SK-N-SH (cell line): ENCODE measurements around the gene RASSF4. TPM values are rescaled to one million over a fixed set of nuclear protein-coding genes. Genes with fewer than 3 reads are reported as not detected.

Experiments used
- CTCF ChIA-PET: fragments of 300-600, 350-600 bp; formaldehyde crosslinking; extraction: SDS; loops from one replicate; lab custom pipeline; 2021; lab: Yijun Ruan, JAX
- POLR2A ChIA-PET: fragments of 350-600 bp; sonication (Branson Sonifier 250); formaldehyde crosslinking; extraction: SDS; loops from one replicate; lab custom pipeline; 2020; ENCODE audit warnings: antibody characterized with exemption, inconsistent platforms; lab: Yijun Ruan, JAX
- DNase-seq: peaks from one replicate; pipeline ENCODE4 v3.0.0; 2012
- H2AFZ ChIP-seq: fragments of 200-600 bp; sonication (generic); 2 replicates; pipeline ENCODE4 v1.8.1; 2016; ENCODE audit warnings: antibody characterized with exemption, mild to moderate bottlenecking, low read depth
- H3F3A ChIP-seq: fragments of 200-600 bp; sonication (generic); replicated peaks from 2 replicates; pipeline ENCODE3; 2016; ENCODE audit warnings: antibody characterized with exemption, mild to moderate bottlenecking; ENCODE audit not compliant: insufficient read depth
- H3K27ac ChIP-seq, 2 experiments: fragments of 200-500 bp in 1 of 2; fragments of 200-600 bp in 1 of 2; sonication (Bioruptor generic) in 1 of 2; sonication (generic), shearing (Covaris generic) in 1 of 2; 2 replicates each; pipeline versions ENCODE4 v1.5.1 to v1.6.1; 2014 to 2016; ENCODE audit warnings: low read depth in 2 of 2, inconsistent platforms in 1 of 2, low read length in 1 of 2, mild to moderate bottlenecking in 1 of 2, mixed read lengths in 1 of 2
- H3K27me3 ChIP-seq: fragments of 200-600 bp; sonication (generic), shearing (Covaris generic); 2 replicates; pipeline ENCODE4 v1.6.1; 2016; ENCODE audit warnings: mixed run types; ENCODE audit not compliant: insufficient read depth
- H3K36me3 ChIP-seq, 2 experiments: fragments of 200-500 bp in 1 of 2; fragments of 200-600 bp in 1 of 2; sonication (Bioruptor generic) in 1 of 2; sonication (generic) in 1 of 2; replicated peaks in 1 of 2; 2 replicates each; pipeline versions ENCODE3 to v1.5.1; 2014 to 2016; ENCODE audit warnings: low read length in 1 of 2, mild to moderate bottlenecking in 1 of 2; ENCODE audit not compliant: insufficient read depth in 2 of 2, control insufficient read depth in 1 of 2
- H3K4me1 ChIP-seq, 2 experiments: fragments of 200-500 bp in 1 of 2; fragments of 200-600 bp in 1 of 2; sonication (Bioruptor generic) in 1 of 2; sonication (generic), shearing (Covaris generic) in 1 of 2; 2 replicates each; pipeline versions ENCODE4 v1.5.1 to v1.6.1; 2014 to 2016; ENCODE audit warnings: low read depth in 1 of 2, low read length in 1 of 2, mixed run types in 1 of 2; ENCODE audit not compliant: insufficient read depth in 2 of 2, control insufficient read depth in 1 of 2
- H3K4me2 ChIP-seq: fragments of 200-600 bp; sonication (generic), shearing (Covaris generic); 2 replicates; pipeline ENCODE4 v1.6.1; 2017; ENCODE audit warnings: mixed run types
- H3K4me3 ChIP-seq, 2 experiments: fragments of 200-500 bp in 1 of 2; fragments of 200-600 bp in 1 of 2; sonication (Bioruptor generic) in 1 of 2; sonication (generic), shearing (Covaris generic) in 1 of 2; 2 replicates each; pipeline versions ENCODE4 v1.5.1 to v1.8.1; 2014 to 2016; ENCODE audit warnings: low read depth in 2 of 2, inconsistent platforms in 1 of 2, low read length in 1 of 2, mild to moderate bottlenecking in 1 of 2, mixed read lengths in 1 of 2, moderate library complexity in 1 of 2
- H3K79me2 ChIP-seq: fragments of 200-600 bp; sonication (generic); 2 replicates; pipeline ENCODE4 v1.8.1; 2017; ENCODE audit warnings: mild to moderate bottlenecking; ENCODE audit not compliant: insufficient read depth
- H3K9ac ChIP-seq: fragments of 200-600 bp; sonication (generic); 2 replicates; pipeline ENCODE4 v1.6.1; 2017; ENCODE audit warnings: mixed run types
- H3K9me2 ChIP-seq: fragments of 200-600 bp; sonication (generic); 2 replicates; pipeline ENCODE4 v1.6.1; 2017; ENCODE audit warnings: mixed run types
- H3K9me3 ChIP-seq: fragments of 200-600 bp; sonication (generic); 2 replicates; pipeline ENCODE4 v1.6.1; 2017; ENCODE audit warnings: mixed run types, mild to moderate bottlenecking, moderate library complexity
- H4K20me1 ChIP-seq: fragments of 200-600 bp; sonication (generic); 2 replicates; pipeline ENCODE4 v1.6.1; 2017; ENCODE audit warnings: mild to moderate bottlenecking, mixed run types; ENCODE audit not compliant: insufficient read depth
- EZH2phosphoT487 ChIP-seq: fragments of 200-600 bp; sonication (generic); IDR thresholded peaks from 2 replicates; pipeline ENCODE4 v1.6.1; 2017; ENCODE audit warnings: low read depth, mixed run types, mild to moderate bottlenecking, antibody characterized with exemption, moderate library complexity, borderline replicate concordance
- FOSL2 ChIP-seq: IDR thresholded peaks from 2 replicates; pipeline ENCODE4 v1.4.0; 2012; ENCODE audit warnings: low read depth, mild to moderate bottlenecking, moderate library complexity, borderline replicate concordance
- JUND ChIP-seq: IDR thresholded peaks from 2 replicates; pipeline ENCODE4 v1.4.0; 2012
- MEF2A ChIP-seq: IDR thresholded peaks from 2 replicates; pipeline ENCODE4 v1.4.0; 2012; ENCODE audit warnings: low read depth, borderline replicate concordance
- MXI1 ChIP-seq: IDR thresholded peaks from 2 replicates; pipeline ENCODE4 v1.6.1; 2012; ENCODE audit warnings: mild to moderate bottlenecking, low read depth, low read length, improper control_type of control experiment
- NFIC ChIP-seq: IDR thresholded peaks from 2 replicates; pipeline ENCODE4 v1.4.0; 2012; ENCODE audit warnings: borderline replicate concordance
- RAD21 ChIP-seq: IDR thresholded peaks from 2 replicates; pipeline ENCODE4 v1.6.1; 2012; ENCODE audit warnings: mild to moderate bottlenecking, low read length
- RCOR1 ChIP-seq: fragments of 150-350 bp; IDR thresholded peaks from 2 replicates; pipeline ENCODE4 v1.6.1; 2017; ENCODE audit warnings: antibody characterized with exemption, low read length
- WGBS: methylation state at CpG from one replicate; pipeline ENCODE4 v1.1.6; 2017; ENCODE audit warnings: low lambda C conversion rate; 5-methylcytosine and 5-hydroxymethylcytosine counted together
- polyA plus RNA-seq, 3 experiments: library from polyadenylated mRNA; depleted of rRNA; stranded (reverse); fragments of >200 nt; gene quantifications; 2 replicates each; pipeline ENCODE4 v1.2.3, GENCODE V29; 2012
- TF ChIP-seq, protein P1 (sequence below): fragments of 150-350 bp; IDR thresholded peaks from 2 replicates; pipeline ENCODE4 v1.6.1; 2017; ENCODE audit warnings: antibody characterized with exemption, low read length, low read depth, borderline replicate concordance
- TF ChIP-seq, protein P2 (sequence below): IDR thresholded peaks from 2 replicates; pipeline ENCODE4 v1.4.0; 2012; ENCODE audit warnings: low read depth, borderline replicate concordance

The RASSF4 gene
- polyA plus RNA-seq, 1 of the 3 experiments (the other 2 are of a cell fraction): 11.0 TPM

DNA sequence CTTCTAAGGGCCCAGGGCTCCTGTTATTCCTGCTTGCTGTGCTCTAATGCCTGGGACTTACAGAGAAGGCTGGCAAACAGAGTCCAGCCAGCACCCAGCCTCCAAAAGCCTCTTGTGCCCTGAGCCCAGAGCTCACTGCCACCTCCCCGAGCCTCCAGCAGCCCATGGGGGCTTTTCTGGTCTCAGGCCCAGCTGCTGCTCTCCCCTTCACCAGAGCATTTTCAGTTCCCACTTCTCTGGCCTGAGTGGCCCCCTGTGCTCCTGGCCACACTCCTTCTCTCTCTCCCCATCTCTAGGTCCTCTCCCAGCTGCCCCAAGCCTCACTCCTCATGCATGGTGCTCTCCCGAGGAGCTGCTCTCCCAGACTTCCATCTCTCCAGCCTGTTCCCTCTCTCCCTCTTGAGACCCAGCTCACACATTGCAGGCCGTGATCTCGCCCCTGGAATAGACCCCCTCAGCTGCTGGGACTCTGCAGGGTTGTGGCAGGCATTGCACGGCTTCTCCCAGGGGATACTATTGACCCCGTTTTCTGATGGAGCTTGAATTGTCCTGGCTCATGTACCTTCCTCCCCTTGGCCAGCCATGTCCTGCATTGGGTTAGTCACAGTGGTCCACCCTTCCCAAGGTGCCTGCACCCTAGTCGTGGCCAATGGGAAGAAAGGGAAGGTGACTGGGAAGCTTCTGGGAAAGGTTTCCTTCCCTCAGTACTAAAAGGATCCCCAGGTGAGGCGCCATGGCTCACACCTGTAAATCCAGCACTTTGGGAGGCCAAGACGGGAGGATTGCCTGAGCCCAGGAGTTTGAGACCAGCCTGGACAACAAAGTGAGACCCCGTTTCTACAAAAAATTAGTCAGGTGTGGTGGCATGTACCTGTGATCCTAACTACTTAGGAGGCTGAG is 9.0 kb upstream of the RASSF4 start:
- peaks cover 4 to 6% of the 10 kb centered on the region in 2 experiments; a peak in 2 of 4 replicates for H3K4me1 ChIP-seq
- TF ChIP-seq JUND: no peak
- no peak for TF ChIP-seq MEF2A
- TF ChIP-seq EZH2phosphoT487: no peak
- H3K27ac ChIP-seq: no peak overlapping the region
- no peak overlapping the region for H3K4me3 ChIP-seq
- no peaks in the 10 kb centered on the region; the same call in 1 of the 2 replicates for H3K79me2 ChIP-seq
- H3K9me2 ChIP-seq: no peaks in the 10 kb centered on the region
- POLR2A ChIA-PET: no interaction called here
- CTCF ChIA-PET: interaction anchor here (0.8 to 6.5 kb wide), 3 partner anchors 18 to 284 kb away, joined by 3 to 44 read pairs (median 4); no protein-coding TSS in a partner anchor
- H3K4me2 ChIP-seq: no peak overlapping the region
- H3F3A ChIP-seq: no peaks in the 10 kb centered on the region
- no peak for DNase-seq
- H2AFZ ChIP-seq: no peak overlapping the region
- no peaks in the 10 kb centered on the region for H3K9me3 ChIP-seq
- no peaks in the 10 kb centered on the region for H3K27me3 ChIP-seq
- H4K20me1 ChIP-seq: no peaks in the 10 kb centered on the region
- H3K9ac ChIP-seq: no peak overlapping the region
- WGBS: 90% methylated on average over 9 of the region's 10 CpGs
- peaks cover 0 to 3% of the 10 kb centered on the region in 2 experiments for H3K36me3 ChIP-seq

DNA sequence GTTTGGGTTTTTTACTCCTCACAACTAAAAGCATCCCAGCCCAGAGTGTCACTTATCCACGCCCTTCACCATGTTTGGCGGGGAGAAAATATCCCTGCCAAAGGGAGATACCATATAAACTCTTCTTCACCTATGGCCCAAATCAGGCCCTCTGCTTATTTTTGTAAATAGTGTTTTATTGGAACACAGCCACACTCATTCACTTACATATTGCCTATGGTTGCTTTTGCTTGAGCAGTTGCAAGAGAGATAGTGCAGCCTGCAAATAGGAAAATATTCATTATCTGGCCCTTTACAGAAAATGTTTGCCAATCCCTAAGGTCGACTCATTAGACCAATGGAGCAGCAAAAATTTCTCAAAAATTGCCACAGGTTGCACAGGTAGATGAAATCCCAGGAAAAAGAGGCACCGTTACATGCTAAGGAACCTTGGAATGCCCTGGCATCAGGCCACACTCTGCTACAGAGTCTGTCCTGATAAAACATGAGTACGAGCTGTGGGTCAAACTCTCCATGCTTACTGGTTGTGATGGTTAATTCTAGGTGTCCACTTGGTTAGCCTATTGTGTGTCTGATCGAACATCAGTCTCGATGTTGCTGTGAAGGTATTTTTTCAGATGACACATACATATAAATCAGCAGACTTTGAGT is 7.9 kb upstream of the RASSF4 start:
- no peak overlapping the region for H3K9ac ChIP-seq
- peaks cover 0 to 8% of the 10 kb centered on the region in 2 experiments for H3K36me3 ChIP-seq
- H3K4me1 ChIP-seq: peaks cover 4 to 6% of the 10 kb centered on the region in 2 experiments; a peak in 2 of 4 replicates
- no peak for DNase-seq
- H4K20me1 ChIP-seq: no peaks in the 10 kb centered on the region
- ChIA-PET CTCF (interaction anchor here (0.7 to 6.5 kb wide), 3 partner anchors 19 to 283 kb away, joined by 3 to 44 read pairs (median 3); no protein-coding TSS in a partner anchor), POLR2A (no interaction called here)
- TF ChIP-seq JUND (no peak), RCOR1 (no peak), RAD21 (no peak), NFIC (no peak), FOSL2 (no peak), MXI1 (no peak)
- TF ChIP-seq, protein P1, sequence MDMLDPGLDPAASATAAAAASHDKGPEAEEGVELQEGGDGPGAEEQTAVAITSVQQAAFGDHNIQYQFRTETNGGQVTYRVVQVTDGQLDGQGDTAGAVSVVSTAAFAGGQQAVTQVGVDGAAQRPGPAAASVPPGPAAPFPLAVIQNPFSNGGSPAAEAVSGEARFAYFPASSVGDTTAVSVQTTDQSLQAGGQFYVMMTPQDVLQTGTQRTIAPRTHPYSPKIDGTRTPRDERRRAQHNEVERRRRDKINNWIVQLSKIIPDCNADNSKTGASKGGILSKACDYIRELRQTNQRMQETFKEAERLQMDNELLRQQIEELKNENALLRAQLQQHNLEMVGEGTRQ: no peak
- TF ChIP-seq, protein P2, sequence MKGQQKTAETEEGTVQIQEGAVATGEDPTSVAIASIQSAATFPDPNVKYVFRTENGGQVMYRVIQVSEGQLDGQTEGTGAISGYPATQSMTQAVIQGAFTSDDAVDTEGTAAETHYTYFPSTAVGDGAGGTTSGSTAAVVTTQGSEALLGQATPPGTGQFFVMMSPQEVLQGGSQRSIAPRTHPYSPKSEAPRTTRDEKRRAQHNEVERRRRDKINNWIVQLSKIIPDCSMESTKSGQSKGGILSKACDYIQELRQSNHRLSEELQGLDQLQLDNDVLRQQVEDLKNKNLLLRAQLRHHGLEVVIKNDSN: no peak
- no peak overlapping the region for H3K27ac ChIP-seq
- no peak overlapping the region for H3K4me3 ChIP-seq
- H3K79me2 ChIP-seq: no peaks in the 10 kb centered on the region; the same call in 1 of the 2 replicates
- H3K4me2 ChIP-seq: no peak overlapping the region
- H3F3A ChIP-seq: no peaks in the 10 kb centered on the region
- H2AFZ ChIP-seq: no peak overlapping the region
- no peaks in the 10 kb centered on the region for H3K27me3 ChIP-seq
- 87% methylated on average over 7 of the region's 7 CpGs for WGBS
- no peaks in the 10 kb centered on the region for H3K9me3 ChIP-seq
- no peaks in the 10 kb centered on the region for H3K9me2 ChIP-seq
